Measurements from ENCODE around the gene ZNF804B.

The ZNF804B gene

DNA sequence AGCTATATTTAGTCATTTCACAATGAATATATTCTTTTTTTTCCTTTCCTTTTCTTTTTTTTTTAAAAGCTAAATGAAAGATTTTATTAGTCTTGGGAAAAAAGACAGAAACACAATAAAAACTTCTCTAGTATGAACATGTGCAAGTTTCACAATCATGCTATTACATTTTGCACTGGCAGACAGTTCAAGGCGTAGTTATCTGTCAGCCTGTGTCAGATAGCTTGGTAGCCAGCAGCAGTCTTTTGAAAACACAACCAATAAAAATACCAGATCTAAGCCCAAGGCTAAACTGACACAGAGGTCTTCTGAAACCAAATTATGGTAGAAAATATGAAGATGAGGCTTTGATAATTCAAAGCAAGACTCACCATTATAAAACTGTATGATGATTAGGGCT is 241.8 kb downstream of the ZNF804B start:
- DNase-seq, result no peak

DNA sequence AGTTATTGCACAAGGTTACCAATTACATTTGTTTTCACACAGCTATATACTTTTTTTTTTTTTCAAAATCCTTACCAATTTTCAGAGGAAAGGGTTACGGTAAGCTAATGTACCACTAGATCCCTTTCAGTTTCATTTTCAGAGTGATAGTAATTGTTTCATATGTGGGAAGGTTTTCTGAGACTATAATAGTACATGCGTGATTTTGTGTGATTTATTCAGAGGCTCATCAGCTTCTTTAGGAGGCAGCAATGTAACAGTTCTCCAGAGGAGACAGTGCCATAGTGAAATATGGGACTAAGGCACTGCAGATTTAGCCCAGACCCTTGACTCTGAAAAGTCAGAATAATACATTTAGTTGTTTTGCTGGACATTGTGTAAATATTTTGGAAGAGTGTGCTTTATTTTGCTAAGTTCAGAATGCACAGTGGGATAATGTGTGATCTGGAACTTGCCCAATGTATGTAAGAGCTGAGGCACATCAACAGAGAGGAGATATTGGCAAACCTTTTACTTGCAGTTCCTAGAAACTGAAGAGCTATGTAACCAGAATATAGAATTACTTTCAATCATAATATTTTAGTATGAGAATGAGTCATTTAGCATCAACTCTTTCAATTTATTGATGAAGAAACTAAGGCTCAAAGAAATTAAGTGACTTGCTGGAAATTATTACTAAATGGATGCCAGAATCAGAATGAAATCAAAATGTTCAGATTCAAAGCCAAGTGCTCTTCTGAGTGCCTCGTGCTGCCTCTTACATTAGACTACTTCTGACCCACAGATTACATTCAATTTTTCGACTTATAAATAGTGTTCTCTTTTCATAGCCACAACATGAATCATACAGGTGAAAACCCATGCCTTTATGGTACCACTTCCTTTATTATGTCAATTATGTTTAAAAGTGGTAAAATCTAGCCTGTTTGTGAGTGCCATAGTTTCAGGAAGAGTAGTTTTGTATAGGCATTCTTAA is 243.8 kb downstream of the ZNF804B start:
- DNase-seq, result no peak

DNA sequence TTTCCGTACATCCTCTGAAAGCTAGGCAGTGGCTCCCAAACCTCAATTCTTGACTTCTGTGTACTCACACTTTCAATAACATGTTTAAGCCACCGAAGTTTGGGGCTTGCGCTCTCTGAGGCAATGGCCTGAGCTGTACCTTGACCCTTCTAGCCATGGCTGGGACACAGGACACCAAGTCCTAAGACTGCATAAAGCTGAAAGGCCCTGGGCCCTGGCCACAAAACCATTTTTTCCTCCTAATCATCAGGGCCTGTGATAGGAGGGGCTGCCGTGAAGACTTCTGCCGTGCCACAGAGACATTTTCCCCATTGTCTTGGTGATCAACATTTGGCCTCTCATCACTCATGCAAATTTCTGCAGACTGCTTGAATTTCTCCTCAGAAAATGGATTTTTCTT is 252.5 kb downstream of the ZNF804B start:
- DNase-seq, result no peak

DNA sequence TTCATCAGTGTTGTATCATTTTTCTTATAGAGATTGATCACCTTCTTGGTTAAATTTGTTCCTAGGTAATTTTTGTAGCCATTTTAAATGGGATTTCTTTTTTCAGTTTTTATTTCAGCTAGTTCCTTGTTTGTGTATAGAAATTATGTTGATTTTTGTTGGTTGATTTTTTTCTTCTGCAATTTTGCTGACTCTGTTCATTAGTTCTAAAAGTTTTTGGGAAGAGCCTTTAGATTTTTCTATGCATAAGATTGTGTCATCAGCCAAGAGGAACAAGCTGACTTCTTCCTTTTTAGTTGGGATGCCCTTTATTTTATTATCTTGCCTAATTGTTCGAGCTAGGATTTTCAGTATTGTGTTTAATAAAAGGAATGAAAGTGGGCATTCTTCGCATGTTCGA is 258.2 kb downstream of the ZNF804B start:
- no peak for DNase-seq

DNA sequence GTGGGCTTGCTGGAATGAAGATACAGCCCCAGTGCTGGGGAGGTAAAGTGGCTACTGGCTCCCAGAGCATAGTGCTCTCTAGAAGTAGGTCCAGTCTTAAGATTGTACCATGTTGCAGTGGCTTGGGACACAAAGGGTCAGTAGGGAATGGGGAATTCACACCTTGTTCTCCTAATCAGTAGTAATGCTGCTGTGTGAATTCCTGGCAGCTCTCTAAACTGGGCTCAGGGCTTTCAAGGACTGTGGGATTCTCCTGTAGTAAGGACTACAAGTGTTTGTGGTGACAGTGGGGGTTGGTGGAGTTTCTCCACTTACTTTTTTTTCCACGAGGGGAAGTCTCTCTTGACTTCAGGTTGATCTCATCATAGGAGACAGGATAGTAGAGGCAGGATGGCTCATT is 262.2 kb downstream of the ZNF804B start:
- no peak for DNase-seq

DNA sequence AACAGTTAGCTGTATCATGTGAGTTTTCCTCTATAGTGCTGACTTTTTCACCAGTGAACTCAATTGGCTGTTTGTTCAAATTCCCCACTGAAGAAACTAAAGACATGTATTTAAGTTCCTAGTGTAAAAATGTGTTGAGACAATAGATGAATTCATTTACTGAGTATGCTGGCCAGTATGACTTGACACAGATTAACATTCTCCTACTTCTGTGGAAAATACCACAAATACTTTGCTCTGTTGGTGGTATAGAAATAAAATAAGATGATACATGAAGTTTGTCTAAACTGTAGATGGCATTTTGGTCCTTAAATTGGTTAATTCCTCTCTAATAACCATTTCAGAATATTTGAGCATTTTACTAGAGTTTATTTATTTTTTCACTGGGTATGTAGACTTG is 263.7 kb downstream of the ZNF804B start:
- DNase-seq, result no peak

DNA sequence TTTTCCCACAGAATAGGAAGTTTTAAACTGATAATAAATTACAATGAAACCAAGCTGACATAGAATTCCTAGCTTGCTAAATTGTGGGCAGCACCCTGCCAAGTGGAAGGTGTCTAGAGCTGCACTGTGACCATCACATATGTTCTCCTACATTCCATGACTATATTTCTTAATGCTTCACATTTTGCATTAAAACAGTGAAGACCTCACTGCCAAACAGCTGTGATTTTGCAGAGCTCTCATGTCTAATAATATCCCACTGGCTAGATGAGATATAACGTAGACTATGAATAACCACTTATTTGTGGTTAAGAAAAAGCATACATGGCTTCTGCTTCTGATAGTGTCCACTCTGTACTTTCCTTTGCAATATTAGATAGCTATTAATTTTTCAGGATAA is 264.4 kb downstream of the ZNF804B start:
- no peak for DNase-seq

DNA sequence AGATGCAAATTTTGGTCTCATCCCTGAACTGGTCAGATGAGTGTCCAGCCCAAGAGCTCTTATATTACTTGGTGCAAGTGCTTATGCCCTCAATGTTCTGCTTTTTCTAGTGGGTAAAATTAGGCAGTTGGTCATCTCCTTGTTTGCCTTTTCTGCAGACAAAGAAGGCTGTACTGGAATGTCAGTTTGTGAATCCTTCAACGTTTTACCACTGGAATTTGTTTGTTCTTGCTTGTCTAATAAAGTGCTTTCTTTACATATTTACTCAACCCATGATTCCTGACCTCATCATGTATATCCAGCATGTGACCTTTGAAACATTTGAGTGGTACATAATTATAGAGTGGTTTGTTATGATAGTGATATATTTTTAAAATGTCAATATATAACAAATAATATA is 268.3 kb downstream of the ZNF804B start:
- no peak for DNase-seq

DNA sequence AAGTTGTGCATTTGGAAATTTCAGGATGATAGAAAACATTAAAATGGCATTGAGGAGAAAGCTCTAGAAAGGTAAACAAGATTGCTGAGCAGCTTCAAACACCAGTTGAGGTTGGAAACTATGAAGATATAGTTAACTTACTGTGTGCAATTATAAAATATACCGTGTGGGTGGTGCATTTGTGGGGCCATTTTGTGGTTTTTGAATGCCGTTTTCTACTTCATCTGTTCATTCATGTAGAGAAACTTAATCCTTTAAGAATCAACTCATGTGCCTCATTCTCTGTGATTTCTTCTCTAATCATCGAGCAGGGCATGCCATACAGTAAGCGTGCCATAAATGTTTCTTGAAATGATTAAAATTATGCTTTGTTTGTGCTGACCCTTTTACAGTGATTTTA is 268.8 kb downstream of the ZNF804B start:
- DNase-seq, result no peak

DNA sequence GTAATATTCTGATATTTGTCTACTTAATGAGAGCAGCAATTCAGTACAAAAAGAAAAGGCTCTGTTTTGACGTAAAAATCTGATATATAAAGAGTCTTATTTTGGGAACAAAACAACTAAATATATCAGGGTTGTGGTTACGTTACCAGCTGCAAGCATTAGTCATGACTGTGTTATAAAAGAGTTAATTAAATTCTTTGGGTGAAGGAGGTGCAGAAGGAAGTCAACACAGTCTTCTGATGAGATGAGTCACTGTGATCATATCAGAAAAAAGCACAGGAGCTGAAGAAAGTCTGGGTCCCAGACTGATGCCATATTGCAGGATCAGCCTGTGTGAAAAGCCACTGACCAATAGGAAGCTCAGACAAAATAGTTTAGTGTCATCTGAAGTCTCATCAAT is 270.4 kb downstream of the ZNF804B start:
- DNase-seq, result no peak

DNA sequence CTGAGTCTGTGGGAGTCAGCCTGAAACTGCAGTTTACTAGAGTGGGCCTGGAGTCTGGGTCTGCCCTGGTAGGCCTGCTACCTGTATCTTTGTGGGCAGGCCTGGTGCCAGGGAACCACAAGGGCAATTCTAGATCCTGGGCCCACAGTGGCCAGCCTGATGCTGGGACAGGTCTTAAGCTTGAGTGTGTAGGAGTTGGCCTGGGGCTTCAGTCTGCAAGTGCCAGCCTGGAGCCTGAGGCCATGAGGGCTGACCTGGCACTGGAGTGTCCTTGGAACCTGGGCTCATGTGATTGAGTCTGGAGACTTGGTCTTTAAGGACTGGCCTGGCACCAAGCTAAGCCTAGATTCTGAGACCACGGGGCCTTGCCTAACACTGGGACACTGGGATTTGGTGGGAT is 281.7 kb downstream of the ZNF804B start:
- no peak for DNase-seq

DNA sequence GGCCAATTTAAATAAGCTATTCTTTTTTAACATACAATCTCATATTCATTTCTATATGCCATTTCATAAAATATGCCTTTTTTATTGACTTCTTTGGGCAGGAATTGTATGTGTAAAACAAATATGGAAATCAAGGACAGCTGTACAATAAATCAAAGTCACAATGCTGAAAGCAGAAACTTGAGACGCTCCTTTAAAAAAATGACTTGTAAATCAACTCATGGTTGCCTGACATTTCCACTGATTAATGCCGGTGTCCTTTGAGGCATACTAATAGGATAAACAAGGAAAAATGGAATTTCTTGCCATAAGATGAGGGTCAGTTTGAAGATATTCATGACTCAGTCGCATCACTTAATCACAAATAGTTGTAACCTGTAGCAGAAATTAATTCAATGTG is 283.4 kb downstream of the ZNF804B start:
- no peak for DNase-seq

DNA sequence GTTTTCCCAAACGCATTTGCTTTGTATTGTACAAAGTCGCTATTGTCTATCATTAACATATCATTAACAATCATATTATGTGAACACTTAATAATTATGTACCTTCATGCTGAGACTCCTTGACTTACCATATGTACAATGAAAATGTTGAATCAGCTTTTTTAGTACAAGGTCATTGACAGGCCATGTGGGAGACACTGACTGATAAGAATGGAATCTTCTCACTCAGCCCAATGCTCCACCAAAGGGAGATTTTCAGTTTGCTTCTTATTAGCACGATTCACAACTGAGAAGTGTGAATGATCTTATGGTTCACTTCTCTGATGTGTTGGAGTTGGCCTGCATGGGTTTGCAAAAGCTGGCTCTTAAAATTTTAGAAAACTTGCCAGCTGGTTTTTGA is 289.5 kb downstream of the ZNF804B start:
- no peak for DNase-seq

DNA sequence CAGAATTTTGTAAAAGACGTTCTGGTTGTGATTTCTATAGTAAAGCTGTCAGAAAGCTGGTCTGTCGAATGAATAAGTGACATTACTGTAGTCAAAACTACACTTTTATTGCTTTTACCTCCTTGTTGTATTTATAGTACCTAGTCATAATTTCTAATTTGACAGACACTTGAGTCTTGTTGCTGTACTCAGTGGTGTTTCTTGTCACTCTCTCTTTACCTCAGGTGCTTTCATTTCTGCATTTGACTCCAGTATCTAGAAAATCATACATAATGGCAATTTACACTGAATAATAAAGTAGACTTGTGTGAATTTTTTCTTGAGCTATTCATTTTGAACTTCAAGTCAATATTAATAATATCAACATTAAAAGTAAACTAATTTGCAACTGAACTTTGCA is 293.6 kb downstream of the ZNF804B start:
- no peak for DNase-seq

DNA sequence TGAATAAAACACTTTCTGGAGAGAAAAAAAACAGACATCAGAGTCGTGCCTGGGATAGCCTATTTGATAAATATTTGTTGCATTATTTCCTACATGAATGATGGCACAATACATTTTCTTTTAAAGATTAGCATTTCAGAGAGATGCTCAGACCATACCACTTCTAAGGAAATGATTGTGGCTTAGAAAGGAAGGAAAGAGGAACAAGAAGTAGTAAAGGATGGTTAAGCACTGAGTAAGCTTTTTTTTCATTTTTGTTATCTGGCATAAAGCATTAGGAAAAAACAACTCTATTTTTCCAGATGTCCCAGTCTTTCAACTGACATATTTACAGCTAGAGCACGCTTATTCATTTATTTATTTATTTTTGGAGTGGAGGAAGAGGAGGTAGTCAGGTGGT is 294.9 kb downstream of the ZNF804B start:
- DNase-seq, result no peak

DNA sequence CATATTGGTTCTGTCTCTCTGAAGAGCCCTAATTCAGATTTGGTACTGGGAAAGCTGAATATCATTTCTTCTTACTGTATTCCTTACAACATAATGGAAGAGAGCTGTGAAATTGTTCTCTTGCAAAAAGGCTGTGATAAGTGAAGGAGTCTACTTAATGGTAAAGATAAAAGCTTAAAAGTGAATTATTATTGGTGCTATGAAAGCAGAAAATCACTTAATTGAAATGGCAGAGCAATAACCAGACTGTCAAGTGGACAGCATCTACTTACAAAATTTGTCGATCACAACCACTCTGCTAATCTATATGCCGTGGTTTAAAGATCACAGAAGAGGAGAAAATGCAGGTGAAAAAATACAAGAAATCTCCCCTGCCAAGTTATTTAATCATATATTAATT is 300.7 kb downstream of the ZNF804B start:
- no peak for DNase-seq

DNA sequence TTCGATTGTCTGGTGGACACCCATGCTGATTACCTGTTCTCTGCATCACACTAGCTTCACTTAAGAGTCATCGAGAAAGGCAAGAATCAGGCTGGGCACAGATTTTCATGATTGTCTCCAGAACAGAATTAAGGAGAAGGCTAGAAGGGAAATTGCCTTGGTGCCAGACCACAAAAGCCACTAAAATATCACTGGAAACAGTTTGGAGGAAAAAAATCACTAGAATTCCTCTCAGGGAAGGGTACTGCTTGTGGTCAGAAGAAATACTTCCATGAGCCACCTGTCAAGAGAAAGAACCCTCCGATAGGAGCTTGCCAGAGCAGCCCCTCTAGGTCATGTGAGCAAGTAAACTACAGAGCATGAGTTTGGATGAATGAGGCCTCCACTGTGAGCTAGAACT is 305.3 kb downstream of the ZNF804B start:
- DNase-seq, result no peak

DNA sequence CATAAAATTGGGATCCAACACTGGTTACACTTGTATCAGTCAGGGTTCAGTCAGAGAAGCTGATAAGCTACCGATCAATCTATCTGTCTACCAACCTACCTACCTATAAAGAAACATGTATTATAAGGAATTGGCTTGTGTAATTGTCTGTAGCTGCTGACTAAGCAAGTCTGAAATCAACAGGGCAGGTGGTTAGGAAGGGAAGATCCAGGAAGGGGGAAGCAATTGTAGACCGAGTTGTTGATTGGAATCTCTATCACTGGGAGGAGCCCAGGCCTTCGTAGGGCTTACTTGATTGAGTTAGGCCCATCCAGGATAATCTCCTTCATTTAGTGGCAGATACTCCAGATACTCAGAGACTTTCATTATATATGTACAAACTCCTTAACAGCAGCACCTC is 307.5 kb downstream of the ZNF804B start:
- DNase-seq, result no peak

DNA sequence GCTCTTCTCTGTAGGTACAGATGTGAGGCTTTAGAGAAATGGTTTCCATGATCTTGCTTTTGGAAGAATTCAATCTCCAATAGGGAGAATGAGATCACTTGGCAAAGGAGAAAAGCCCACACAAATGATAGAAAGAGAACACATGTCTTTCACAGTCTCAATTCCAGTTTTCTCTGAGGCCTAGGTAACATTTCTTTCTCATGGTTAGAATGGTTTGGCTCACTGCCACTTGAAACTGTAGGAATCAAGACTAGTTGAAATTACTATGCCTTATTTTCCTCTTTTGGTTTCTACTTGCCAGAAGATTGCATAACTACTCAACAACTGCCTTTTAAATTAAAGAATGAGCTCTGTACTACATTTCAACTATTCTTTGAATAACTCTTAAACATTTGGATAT is 312.6 kb downstream of the ZNF804B start:
- no peak for DNase-seq

DNA sequence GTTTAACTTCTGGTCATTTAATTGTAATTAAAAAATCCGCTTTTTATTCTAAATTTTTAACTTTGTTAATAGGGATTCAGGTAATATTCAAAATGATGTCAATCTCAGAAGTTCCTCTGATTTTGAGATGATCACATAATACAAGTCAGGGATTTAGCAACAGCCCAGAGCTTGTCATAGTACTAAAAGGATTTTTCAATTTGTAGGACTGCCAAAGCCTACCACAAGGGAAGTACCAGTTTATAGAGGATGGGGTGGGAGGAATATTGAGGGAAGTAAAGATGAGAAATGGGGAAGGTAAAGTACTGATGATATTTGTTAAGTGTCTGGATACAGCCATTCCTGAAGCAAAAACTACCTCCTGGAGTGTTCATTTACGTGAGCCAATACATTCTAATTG is 314.3 kb downstream of the ZNF804B start:
- DNase-seq, result no peak

DNA sequence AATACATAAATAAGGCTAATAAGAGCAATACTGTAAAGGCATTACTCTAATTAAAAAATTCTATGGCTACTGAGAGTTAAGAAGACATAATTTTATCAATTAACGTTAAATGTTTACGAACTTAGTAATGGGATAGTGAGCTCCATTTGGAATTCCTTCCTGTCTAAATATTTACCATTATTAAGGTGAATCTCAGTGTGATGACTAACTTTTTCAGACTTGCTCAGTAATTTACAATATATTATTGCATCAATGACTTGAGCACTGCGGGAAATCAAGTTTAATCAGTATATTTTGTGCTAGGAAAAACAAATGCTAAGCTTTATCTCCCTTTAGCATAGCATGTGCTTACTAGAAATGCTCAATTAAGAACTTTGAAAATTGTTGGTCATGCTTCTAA is 318.5 kb downstream of the ZNF804B start:
- DNase-seq, result no peak

DNA sequence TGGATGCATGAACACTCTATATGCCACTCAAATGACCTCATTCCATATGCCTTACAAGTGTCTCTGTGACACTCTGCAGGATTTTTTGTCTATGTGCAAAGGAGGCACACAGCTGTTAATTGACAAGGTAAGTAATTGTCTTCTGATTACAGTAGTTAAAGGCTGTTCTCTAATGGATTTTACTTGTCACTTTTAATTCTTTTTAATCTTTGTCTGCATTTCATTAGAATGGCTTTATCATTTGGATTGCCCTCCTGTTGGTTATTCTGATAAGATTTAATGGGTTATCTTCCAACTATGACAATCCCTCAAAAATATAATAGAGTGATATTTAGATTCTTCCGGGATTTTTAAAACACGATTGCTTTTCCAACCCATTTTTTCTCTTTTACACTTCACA is 326.1 kb downstream of the ZNF804B start:
- DNase-seq, result no peak

DNA sequence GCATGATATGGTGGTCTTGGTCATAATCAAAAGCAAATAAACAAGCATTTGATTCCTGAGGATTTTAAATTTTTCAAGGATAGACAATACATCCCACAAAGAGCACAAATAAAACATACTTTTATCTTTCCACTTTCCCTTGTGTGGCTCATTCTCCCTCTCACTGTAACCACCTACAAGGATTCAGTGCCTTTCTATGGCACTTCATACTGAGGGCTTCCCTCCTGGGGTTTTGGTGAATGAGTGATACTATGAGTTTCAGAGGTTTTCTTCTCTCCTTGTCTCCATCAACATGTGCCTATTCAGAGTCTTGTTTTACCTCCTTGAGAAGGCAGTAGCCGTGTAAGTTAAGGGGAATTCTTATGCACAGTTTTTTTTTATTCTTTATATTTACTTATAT is 332.1 kb downstream of the ZNF804B start:
- no peak for DNase-seq

DNA sequence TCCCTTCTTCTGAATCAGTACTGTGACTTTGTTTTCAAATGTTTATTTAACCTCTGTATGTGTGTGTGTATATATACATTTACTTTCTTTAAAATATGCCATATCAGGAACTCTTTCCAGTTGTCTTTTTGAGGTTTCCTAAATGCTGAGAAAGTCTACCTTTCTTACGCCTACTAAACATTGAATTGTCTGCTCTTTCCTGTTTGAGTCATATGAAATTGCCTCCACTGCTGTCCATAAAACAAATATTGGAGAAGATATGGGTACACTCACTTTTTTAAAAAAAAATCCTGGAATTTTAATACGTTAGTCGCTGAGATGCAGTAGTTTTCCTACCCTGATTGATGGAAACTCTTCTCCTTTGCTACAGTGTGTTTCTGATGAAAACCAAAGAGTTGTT is 334.8 kb downstream of the ZNF804B start:
- no peak for DNase-seq

DNA sequence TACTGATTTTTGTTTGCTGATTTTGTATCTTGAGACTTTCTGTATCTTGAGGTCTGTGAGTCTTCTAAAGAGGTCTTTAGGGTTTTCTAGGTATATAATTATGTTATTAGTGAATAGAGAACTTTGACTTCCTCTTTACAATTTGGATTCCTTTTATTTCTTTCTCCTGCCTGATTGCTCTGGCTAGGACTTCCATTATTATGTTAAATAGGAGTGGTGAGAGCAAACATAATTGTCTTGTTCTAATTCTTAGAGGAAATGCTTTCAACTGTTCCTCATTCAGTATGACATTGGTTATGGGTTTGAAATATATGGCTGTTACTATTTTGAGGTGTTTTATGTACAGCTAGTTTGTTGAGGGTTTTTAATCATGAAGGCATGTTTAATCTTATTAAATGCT is 344.1 kb downstream of the ZNF804B start:
- no peak for DNase-seq

All from activated CD4-positive, CD25-positive, alpha-beta regulatory T cell treated with anti-CD3 and anti-CD28 coated beads, Interleukin-2, amount 50 U/mL, for 72 hours (primary cell).